SK-N-SH treated with all-trans-retinoic acid at 6 μM for 48 hours (cell line): Measurements from ENCODE around the gene MRPL11.

Experiments
- ATAC-seq: fragments of 200-7000 bp; cut with Tn5 transposase; 3 replicates; pipeline ENCODE4 v1.9.1; 2020; ENCODE audit warnings: mild to moderate bottlenecking, moderate library complexity
- ARNTL ChIP-seq: fragments of 450-650 bp; formaldehyde crosslinking; IDR thresholded peaks from 2 replicates; pipeline ENCODE4 v1.5.0; 2020; ENCODE audit warnings: low read depth, mild to moderate bottlenecking, moderate library complexity, borderline replicate concordance
- BACH2 ChIP-seq: fragments of 250-450 bp; sonication (Bioruptor Pico); IDR thresholded peaks from 2 replicates; pipeline ENCODE4 v1.9.0; 2021; ENCODE audit warnings: mild to moderate bottlenecking, borderline replicate concordance
- CSDC2 ChIP-seq: fragments of 250-450 bp; sonication (Bioruptor Pico); IDR thresholded peaks from 2 replicates; pipeline ENCODE4 v1.5.0; 2020; ENCODE audit warnings: mild to moderate bottlenecking, moderate library complexity
- ESRRG ChIP-seq: fragments of 250-450 bp; sonication (Bioruptor Pico); IDR thresholded peaks from 2 replicates; pipeline ENCODE4 v1.6.1; 2021; ENCODE audit warnings: mild to moderate bottlenecking
- GLIS3 ChIP-seq: fragments of 250-450 bp; sonication (Bioruptor Pico); IDR thresholded peaks from 2 replicates; pipeline ENCODE4 v1.5.0; 2020; ENCODE audit warnings: mild to moderate bottlenecking, moderate library complexity
- ISL1 ChIP-seq: fragments of 250-450 bp; sonication (Bioruptor Pico); IDR thresholded peaks from 2 replicates; pipeline ENCODE4 v2.1.2; 2022; ENCODE audit warnings: mild to moderate bottlenecking, moderate library complexity
- OSR1 ChIP-seq: fragments of 250-450 bp; sonication (Bioruptor Pico); IDR thresholded peaks from 2 replicates; pipeline ENCODE4 v1.8.0; 2022; ENCODE audit warnings: moderate library complexity, mild to moderate bottlenecking, inconsistent platforms
- PPARA ChIP-seq: fragments of 250-450 bp; sonication (Bioruptor Pico); IDR thresholded peaks from 2 replicates; pipeline ENCODE4 v1.5.0; 2020; ENCODE audit warnings: mild to moderate bottlenecking, borderline replicate concordance
- RARB ChIP-seq: fragments of 250-450 bp; sonication (Bioruptor Pico); IDR thresholded peaks from 2 replicates; pipeline ENCODE4 v1.8.0; 2021; ENCODE audit warnings: mild to moderate bottlenecking, moderate library complexity
- SNAI2 ChIP-seq: fragments of 250-450 bp; sonication (Bioruptor Pico); IDR thresholded peaks from 2 replicates; pipeline ENCODE4 v1.5.0; 2020; ENCODE audit warnings: mild to moderate bottlenecking, moderate library complexity
- TCF4 ChIP-seq: fragments of 250-450 bp; sonication (Bioruptor Pico); IDR thresholded peaks from 2 replicates; pipeline ENCODE4 v1.8.0; 2021; ENCODE audit warnings: mild to moderate bottlenecking, moderate library complexity, borderline replicate concordance
- TOX ChIP-seq: fragments of 250-450 bp; sonication (Bioruptor Pico); IDR thresholded peaks from 2 replicates; pipeline ENCODE4 v1.8.0; 2021; ENCODE audit warnings: mild to moderate bottlenecking, moderate library complexity, borderline replicate concordance
- ZC3H10 ChIP-seq: fragments of 250-450 bp; sonication (Bioruptor Pico); IDR thresholded peaks from 2 replicates; pipeline ENCODE4 v1.5.1; 2021; ENCODE audit warnings: mild to moderate bottlenecking, moderate library complexity
- ZFP3 ChIP-seq: fragments of 250-450 bp; sonication (Bioruptor Pico); IDR thresholded peaks from 2 replicates; pipeline ENCODE4 v1.5.0; 2020; ENCODE audit warnings: mild to moderate bottlenecking, moderate library complexity
- ZFP30 ChIP-seq: fragments of 450-650 bp; formaldehyde crosslinking; IDR thresholded peaks from 2 replicates; pipeline ENCODE4 v1.5.0; 2022; ENCODE audit warnings: mild to moderate bottlenecking, moderate library complexity
- ZNF565 ChIP-seq: fragments of 450-650 bp; formaldehyde crosslinking; conservative IDR thresholded peaks from 2 replicates; pipeline ENCODE4 v1.5.0; 2020; ENCODE audit warnings: low read depth, mild to moderate bottlenecking, moderate library complexity
- ZNF70 ChIP-seq: fragments of 450-650 bp; formaldehyde crosslinking; IDR thresholded peaks from 2 replicates; pipeline ENCODE4 v1.5.0; 2020; ENCODE audit warnings: mild to moderate bottlenecking, moderate library complexity
- ZNF8 ChIP-seq: fragments of 450-650 bp; formaldehyde crosslinking; IDR thresholded peaks from 2 replicates; pipeline ENCODE4 v1.5.0; 2020; ENCODE audit warnings: mild to moderate bottlenecking, moderate library complexity
- TF ChIP-seq, protein P1 (sequence below): fragments of 250-450 bp; sonication (Bioruptor Pico); IDR thresholded peaks from 2 replicates; pipeline ENCODE4 v1.5.0; 2020; ENCODE audit warnings: mild to moderate bottlenecking, moderate library complexity
- TF ChIP-seq, protein P2 (sequence below): fragments of 250-450 bp; sonication (Bioruptor Pico); IDR thresholded peaks from 2 replicates; pipeline ENCODE4 v1.5.1; 2020; ENCODE audit warnings: low read depth, mild to moderate bottlenecking, moderate library complexity
- TF ChIP-seq, protein P3 (sequence below): fragments of 250-450 bp; sonication (Bioruptor Pico); IDR thresholded peaks from 2 replicates; pipeline ENCODE4 v1.5.1; 2021; ENCODE audit warnings: mild to moderate bottlenecking, moderate library complexity
- TF ChIP-seq, protein P4 (sequence below): fragments of 250-450 bp; sonication (Bioruptor Pico); IDR thresholded peaks from 2 replicates; pipeline ENCODE4 v1.8.0; 2021; ENCODE audit warnings: low read depth, mild to moderate bottlenecking, moderate library complexity, borderline replicate concordance
- TF ChIP-seq, protein P5 (sequence below): fragments of 250-450 bp; sonication (Bioruptor Pico); IDR thresholded peaks from 2 replicates; pipeline ENCODE4 v1.8.0; 2020; ENCODE audit warnings: mild to moderate bottlenecking, moderate library complexity, borderline replicate concordance

Gene MRPL11

DNA sequence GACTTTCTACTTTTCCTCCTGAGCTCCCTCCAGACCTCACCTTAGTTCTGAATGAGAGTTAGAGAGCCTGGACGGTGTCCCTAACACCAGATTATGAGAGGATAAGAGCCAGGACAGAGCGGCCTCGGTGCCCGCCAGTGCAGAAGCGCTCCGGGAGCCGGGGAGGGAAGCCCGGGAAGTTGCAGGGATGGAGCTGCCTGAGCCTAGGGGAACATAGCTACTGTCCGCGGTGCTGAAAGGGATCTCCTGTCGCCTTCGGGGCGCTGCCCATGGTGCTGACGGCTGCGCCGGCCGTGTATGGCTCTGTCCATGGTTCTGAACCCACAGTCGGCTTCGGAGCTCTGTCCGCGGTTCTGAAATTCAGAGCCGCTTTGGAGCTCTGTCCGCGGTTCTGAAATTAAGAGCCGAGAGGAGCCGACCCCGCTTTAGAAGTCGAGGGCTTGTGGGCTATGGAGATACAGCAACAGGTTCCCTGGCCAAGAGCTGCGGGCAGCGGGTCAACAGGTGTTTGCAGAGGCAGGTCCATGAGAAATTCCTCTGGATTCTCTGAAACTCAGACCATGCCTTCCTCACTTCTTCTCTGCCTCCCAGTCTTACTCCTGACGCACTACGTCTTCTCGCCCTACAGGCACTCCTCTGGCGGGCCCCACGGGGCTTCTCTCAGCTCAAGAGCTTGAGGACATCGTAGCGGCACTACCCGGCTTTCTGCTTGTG, 17.0 kb downstream of the MRPL11 start:
- ATAC-seq, result peak; percentile 63
- TF ChIP-seq, protein P1, sequence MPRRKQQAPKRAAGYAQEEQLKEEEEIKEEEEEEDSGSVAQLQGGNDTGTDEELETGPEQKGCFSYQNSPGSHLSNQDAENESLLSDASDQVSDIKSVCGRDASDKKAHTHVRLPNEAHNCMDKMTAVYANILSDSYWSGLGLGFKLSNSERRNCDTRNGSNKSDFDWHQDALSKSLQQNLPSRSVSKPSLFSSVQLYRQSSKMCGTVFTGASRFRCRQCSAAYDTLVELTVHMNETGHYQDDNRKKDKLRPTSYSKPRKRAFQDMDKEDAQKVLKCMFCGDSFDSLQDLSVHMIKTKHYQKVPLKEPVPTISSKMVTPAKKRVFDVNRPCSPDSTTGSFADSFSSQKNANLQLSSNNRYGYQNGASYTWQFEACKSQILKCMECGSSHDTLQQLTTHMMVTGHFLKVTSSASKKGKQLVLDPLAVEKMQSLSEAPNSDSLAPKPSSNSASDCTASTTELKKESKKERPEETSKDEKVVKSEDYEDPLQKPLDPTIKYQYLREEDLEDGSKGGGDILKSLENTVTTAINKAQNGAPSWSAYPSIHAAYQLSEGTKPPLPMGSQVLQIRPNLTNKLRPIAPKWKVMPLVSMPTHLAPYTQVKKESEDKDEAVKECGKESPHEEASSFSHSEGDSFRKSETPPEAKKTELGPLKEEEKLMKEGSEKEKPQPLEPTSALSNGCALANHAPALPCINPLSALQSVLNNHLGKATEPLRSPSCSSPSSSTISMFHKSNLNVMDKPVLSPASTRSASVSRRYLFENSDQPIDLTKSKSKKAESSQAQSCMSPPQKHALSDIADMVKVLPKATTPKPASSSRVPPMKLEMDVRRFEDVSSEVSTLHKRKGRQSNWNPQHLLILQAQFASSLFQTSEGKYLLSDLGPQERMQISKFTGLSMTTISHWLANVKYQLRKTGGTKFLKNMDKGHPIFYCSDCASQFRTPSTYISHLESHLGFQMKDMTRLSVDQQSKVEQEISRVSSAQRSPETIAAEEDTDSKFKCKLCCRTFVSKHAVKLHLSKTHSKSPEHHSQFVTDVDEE (CRISPR knock-in tag), result peak; percentile 100
- peak; percentile 98 for TF ChIP-seq ZFP3
- TF ChIP-seq TOX, result peak; percentile 99
- peak; percentile 96 for TF ChIP-seq ISL1 (CRISPR knock-in tag)
- TF ChIP-seq ZC3H10 (CRISPR knock-in tag), result peak; percentile 100
- peak; percentile 99 for TF ChIP-seq ZNF565 (CRISPR knock-in tag)
- peak; percentile 99 for TF ChIP-seq GLIS3
- TF ChIP-seq BACH2 (CRISPR knock-in tag), result peak; percentile 98
- TF ChIP-seq ZNF70, result peak; percentile 84
- peak; percentile 98 for TF ChIP-seq ESRRG (CRISPR knock-in tag)
- TF ChIP-seq ARNTL (CRISPR knock-in tag), result peak; percentile 95
- peak; percentile 59 for TF ChIP-seq TCF4 (CRISPR knock-in tag)
- TF ChIP-seq OSR1 (CRISPR knock-in tag), result peak; percentile 99
- peak; percentile 90 for TF ChIP-seq ZNF8 (CRISPR knock-in tag)
- TF ChIP-seq PPARA (CRISPR knock-in tag), result peak; percentile 99
- TF ChIP-seq, protein P2, sequence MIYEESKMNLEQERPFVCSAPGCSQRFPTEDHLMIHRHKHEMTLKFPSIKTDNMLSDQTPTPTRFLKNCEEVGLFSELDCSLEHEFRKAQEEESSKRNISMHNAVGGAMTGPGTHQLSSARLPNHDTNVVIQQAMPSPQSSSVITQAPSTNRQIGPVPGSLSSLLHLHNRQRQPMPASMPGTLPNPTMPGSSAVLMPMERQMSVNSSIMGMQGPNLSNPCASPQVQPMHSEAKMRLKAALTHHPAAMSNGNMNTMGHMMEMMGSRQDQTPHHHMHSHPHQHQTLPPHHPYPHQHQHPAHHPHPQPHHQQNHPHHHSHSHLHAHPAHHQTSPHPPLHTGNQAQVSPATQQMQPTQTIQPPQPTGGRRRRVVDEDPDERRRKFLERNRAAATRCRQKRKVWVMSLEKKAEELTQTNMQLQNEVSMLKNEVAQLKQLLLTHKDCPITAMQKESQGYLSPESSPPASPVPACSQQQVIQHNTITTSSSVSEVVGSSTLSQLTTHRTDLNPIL (CRISPR knock-in tag), result peak; percentile 97
- peak; percentile 98 for TF ChIP-seq RARB (CRISPR knock-in tag)
- TF ChIP-seq, protein P3, sequence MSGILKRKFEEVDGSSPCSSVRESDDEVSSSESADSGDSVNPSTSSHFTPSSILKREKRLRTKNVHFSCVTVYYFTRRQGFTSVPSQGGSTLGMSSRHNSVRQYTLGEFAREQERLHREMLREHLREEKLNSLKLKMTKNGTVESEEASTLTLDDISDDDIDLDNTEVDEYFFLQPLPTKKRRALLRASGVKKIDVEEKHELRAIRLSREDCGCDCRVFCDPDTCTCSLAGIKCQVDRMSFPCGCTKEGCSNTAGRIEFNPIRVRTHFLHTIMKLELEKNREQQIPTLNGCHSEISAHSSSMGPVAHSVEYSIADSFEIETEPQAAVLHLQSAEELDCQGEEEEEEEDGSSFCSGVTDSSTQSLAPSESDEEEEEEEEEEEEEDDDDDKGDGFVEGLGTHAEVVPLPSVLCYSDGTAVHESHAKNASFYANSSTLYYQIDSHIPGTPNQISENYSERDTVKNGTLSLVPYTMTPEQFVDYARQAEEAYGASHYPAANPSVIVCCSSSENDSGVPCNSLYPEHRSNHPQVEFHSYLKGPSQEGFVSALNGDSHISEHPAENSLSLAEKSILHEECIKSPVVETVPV (CRISPR knock-in tag), result peak; percentile 95
- TF ChIP-seq SNAI2 (CRISPR knock-in tag), result peak; percentile 100
- TF ChIP-seq ZFP30, result peak; percentile 89
- TF ChIP-seq, protein P4, sequence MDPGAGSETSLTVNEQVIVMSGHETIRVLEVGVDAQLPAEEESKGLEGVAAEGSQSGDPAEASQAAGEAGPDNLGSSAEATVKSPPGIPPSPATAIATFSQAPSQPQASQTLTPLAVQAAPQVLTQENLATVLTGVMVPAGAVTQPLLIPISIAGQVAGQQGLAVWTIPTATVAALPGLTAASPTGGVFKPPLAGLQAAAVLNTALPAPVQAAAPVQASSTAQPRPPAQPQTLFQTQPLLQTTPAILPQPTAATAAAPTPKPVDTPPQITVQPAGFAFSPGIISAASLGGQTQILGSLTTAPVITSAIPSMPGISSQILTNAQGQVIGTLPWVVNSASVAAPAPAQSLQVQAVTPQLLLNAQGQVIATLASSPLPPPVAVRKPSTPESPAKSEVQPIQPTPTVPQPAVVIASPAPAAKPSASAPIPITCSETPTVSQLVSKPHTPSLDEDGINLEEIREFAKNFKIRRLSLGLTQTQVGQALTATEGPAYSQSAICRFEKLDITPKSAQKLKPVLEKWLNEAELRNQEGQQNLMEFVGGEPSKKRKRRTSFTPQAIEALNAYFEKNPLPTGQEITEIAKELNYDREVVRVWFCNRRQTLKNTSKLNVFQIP (CRISPR knock-in tag), result peak; percentile 99
- TF ChIP-seq, protein P5, sequence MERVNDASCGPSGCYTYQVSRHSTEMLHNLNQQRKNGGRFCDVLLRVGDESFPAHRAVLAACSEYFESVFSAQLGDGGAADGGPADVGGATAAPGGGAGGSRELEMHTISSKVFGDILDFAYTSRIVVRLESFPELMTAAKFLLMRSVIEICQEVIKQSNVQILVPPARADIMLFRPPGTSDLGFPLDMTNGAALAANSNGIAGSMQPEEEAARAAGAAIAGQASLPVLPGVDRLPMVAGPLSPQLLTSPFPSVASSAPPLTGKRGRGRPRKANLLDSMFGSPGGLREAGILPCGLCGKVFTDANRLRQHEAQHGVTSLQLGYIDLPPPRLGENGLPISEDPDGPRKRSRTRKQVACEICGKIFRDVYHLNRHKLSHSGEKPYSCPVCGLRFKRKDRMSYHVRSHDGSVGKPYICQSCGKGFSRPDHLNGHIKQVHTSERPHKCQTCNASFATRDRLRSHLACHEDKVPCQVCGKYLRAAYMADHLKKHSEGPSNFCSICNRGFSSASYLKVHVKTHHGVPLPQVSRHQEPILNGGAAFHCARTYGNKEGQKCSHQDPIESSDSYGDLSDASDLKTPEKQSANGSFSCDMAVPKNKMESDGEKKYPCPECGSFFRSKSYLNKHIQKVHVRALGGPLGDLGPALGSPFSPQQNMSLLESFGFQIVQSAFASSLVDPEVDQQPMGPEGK, result peak; percentile 96
- TF ChIP-seq CSDC2 (CRISPR knock-in tag), result peak; percentile 100

DNA sequence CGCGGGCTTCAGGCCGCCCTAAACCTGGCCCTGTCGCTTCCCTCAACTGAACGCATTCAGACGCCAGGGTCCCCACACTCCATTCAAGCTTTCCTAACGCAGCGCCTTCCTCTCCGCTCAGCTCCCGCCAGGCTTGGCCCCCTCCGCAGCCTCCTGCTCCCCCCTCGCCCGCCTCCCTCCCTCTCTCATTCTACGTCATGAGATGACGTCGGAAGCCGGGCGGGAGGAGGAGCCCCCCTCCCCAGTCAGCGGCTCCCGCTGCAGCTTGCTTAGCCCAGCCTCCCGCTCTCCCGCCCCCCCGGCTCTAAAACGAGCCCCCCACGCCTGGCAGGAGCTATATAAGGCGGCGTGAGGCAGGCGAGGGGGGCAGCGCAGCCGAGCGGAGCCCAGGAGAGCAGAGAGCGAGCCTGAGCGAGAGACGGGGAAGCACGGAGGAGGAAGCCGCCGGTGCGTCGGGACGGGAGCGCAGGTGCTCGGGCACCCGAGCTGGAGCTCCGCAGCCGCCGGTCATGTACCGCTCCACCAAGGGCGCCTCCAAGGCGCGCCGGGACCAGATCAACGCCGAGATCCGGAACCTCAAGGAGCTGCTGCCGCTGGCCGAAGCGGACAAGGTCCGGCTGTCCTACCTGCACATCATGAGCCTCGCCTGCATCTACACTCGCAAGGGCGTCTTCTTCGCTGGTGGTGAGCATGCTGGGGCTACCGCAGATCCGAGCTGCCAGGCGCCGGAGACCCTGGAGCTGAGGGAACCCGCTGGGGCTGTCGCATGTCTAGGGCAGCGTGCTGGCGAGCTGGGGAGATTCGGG, 17.8 kb downstream of the MRPL11 start, which contains the start of gene NPAS4:
Gene NPAS4, plus strand, starts transcription at position 365 of the 806 bp plus-strand sequence. Its CDS starts 145 bp downstream, at position 510.
- TF ChIP-seq, protein P3 (CRISPR knock-in tag), result no peak
- no peak for TF ChIP-seq PPARA (CRISPR knock-in tag)
- TF ChIP-seq BACH2 (CRISPR knock-in tag), result no peak
- TF ChIP-seq, protein P4 (CRISPR knock-in tag), result no peak
- TF ChIP-seq ZFP30, result no peak
- TF ChIP-seq SNAI2 (CRISPR knock-in tag), result no peak
- no peak for TF ChIP-seq RARB (CRISPR knock-in tag)
- no peak for TF ChIP-seq ZNF8 (CRISPR knock-in tag)
- no peak for TF ChIP-seq ESRRG (CRISPR knock-in tag)
- no peak for TF ChIP-seq ZFP3
- TF ChIP-seq GLIS3, result no peak
- TF ChIP-seq, protein P2 (CRISPR knock-in tag), result no peak
- TF ChIP-seq TCF4 (CRISPR knock-in tag), result no peak
- ATAC-seq, result no peak
